ENCODE data around the gene ERGIC1.
A peak's percentile ranks its signal among the peaks of the same experiment; 100 is the strongest.

The ERGIC1 gene

DNA sequence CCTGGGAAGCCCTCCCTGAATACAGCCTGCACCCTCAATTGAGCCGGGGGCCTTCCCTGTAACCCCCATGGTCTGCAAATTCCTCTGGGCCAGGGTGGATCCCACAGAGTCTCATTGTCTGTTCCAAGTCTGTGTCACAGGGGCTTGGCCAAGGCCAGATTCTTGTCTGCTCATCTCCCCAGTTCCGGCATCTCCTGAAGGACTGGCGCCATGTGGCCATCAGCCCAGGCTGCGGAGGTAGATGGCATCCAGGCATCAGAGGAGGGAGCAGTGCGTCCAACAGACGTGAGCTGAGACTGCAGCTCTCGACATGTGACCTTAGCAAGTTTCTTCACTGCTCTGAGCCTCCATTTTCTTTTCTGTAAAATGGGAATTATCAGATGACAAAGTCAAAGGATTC is 87.9 kb downstream of the ERGIC1 start:
- DNase-seq (ENCODE audit: low spot score): no peak

- DNase-seq (ENCODE audit: low spot score): no peak
Measured at GRCh38 chr5:172923539-172923938, 89.5 kb downstream of the ERGIC1 start.

- DNase-seq (ENCODE audit: low spot score): no peak
Measured at GRCh38 chr5:172925336-172925948, 91.4 kb downstream of the ERGIC1 start.

- no peak for DNase-seq (ENCODE audit: low spot score)
Measured at GRCh38 chr5:172926008-172926523, 92.0 kb downstream of the ERGIC1 start.

DNA sequence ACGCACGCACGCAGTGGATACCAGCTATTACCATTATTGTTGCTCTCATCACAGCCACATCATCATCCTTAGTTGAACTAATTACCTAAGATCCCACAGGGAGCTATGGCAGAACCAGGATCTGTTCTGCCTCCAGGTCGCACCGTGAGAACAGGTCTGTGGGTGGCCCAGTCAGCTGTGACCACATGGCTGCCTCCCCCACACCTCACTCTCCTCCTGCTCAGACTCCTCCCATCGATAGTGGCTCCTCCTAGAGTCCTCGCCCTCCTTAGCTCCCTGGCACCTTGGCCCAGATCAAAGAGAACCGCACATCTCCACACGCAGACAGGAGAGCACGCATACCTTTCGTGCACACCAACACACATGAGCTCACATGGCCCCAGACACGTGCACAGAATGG is 92.7 kb downstream of the ERGIC1 start:
- no peak for DNase-seq (ENCODE audit: low spot score)

DNA sequence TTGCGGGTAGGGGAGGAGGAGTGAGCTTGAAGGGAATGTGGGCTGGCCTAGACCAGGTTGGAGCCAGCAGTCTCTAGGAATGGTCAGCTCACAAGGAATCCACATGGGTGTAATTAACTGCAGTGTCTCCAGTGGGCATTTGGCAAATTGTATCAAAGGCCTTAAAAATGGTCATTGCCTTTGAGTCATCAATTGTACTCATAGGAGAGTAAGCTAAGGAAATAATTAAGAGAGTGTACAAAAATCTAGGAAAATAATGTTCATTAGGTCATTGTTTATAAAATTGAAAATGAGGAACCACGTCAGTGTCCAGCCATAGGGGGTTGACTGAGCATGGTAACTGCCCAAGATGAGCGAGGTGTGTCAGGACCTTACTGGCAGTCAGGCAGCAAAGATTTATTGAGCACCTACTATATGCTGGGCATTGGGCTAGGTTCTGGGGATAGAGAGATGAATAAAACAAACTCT is 95.4 kb downstream of the ERGIC1 start:
- no peak for DNase-seq (ENCODE audit: low spot score)

DNA sequence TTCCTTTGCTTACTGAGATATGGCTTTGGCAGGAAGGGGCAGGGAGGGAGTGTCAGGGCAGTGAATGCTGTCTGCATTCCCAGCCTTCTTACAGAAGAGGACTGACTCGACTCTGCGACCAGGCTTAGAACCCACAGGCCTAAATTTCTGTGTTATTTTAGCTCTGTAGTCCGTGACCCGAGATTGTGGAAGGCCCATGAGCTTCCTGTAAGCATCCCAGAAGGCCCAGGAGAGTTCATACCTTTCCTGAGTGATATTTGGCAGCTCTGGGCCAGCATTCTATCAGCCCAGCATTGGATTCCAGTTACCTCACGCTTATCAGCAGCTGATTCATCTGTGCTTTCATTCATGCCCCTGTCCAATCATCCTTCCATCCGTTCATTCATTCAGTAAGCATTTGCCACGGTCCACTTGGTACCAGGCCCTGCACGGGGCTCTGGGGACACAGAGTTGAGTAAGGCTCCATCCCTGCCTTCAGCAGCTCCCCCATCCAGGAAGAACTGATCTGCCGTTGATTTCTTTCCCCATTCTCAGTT is 97.0 kb downstream of the ERGIC1 start:
- no peak for DNase-seq (ENCODE audit: low spot score)

- DNase-seq (ENCODE audit: low spot score): peak; percentile 58
Measured at GRCh38 chr5:172932313-172933017, 98.4 kb downstream of the ERGIC1 start.

- DNase-seq (ENCODE audit: low spot score): no peak
Measured at GRCh38 chr5:172933238-172933637, 99.2 kb downstream of the ERGIC1 start.

GRCh38 chr5:172935096-172935495 is 101.0 kb downstream of the ERGIC1 start:
- DNase-seq (ENCODE audit: low spot score): no peak

DNA sequence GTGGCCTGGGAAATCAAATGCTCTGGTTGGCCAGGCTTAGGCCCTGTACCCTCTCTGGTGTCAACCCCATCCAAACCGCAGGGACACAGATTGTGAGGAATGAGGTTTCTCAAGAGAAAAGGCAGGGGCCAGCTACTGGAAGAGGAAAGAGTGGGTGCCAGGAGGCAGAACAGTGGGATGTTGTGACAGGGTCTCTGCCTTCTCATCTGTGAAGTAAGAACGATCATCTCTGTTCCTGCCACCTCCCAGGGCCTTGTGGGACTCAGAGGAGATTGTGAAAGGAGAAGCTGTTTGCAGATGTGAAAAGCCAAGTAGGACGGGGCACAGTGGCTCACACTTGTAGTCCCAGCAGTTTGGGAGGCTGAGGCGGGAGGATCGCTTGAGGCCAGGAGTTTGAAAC is 102.3 kb downstream of the ERGIC1 start:
- no peak for DNase-seq (ENCODE audit: low spot score)

DNA sequence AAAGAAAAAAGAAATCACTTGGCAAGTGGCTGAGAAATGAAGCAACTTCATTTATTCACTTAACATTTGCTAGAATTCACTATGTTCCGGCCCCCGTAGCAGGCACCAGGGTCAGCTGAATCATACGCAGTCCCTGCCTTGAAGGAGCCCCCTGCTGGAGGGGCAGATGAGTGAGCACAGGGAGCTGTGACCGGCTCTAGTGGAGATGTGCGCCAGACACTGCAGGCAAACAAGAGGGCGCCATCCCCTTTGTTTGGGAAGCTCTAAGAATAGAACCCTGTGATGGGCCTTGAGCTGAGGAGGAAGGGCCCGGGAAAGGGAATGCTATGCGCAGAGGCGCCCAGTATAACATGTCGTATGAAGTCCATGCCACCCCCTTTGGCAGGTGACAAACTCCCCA is 105.0 kb downstream of the ERGIC1 start:
- peak; percentile 15 for DNase-seq (ENCODE audit: low spot score)

GRCh38 chr5:172939611-172940267 is 105.7 kb downstream of the ERGIC1 start:
- no peak for DNase-seq (ENCODE audit: low spot score)

DNA sequence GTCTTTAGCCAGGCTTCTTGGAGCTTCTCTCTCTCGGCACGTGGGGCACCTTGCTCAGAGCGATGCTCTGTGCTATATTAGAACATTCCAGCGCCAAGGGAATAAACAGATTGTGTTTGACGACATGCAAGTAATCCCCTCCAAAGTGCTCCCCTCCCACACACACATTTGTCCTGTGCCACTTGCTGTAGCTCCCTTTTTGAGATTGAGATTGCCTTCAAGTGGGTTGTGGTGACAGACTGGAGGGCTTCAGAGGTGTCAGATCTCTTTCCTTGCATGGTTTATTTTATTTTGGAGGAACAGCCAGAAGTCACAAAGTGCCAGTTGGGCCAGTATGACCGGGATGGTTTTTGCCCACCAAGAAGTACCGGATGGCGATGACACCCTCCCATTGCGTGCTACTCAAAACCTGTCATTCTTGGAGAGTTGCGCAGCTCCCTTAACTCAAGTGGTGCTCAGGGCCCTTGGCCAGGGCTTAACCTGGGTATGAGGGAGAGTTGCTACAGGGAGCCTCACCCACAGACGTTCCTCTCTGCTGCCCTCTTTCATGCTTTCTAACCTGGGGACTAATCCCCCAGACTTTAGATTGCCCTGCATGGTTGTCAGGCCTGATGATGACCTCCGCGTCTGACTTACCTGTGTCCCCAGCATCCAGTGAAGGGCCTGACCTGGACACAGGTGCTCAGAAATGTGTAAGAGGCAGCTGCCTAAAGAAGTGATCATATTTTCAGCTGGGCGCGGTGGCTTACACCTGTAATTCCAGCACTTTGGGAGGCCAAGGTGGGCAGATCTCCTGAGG is 106.4 kb downstream of the ERGIC1 start:
- DNase-seq (ENCODE audit: low spot score): no peak

DNA sequence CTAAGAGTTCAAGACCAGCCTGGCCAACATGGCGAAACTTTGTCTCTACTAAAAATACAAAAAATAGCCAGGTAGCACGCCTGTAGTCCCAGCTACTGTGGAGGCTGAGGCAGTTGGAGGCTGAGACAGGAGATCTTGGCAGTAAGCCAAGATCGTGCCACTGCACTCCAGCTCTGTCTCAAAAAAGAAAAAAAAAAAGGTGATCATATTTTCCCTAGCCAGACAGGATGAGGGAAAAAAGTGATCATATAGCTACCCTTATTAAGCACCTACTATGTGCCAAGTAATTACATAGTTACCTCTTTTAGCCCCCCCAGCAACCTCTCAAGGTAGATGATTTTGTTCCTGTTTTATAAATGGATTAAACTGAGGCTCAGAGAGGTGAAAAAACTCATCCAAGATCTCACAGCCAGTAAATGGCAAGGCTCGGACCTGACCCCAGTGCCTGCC is 107.0 kb downstream of the ERGIC1 start:
- no peak for DNase-seq (ENCODE audit: low spot score)

GRCh38 chr5:172942556-172942955 is 108.5 kb downstream of the ERGIC1 start:
- no peak for DNase-seq (ENCODE audit: low spot score)

GRCh38 chr5:172943283-172943841 is 109.3 kb downstream of the ERGIC1 start:
- DNase-seq (ENCODE audit: low spot score): no peak

DNA sequence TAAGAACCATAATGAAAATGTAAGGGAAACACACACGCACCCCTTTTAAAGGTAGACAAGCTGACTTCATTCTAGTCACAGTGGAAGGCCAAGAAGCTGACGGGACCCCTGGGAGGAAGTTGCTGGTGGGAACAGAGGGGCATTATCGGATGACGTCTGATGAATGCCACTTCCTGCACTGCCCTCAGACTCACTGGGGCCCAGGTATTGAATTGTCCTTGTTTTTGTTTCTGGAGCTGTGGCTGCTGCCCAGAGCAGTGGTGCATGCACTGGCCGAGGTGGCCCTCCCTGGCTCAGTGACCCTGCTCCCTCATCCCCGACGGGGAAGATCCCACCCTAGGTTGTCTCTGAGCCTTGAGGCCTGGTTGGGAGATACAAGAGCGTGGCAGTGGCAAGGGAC is 109.9 kb downstream of the ERGIC1 start:
- DNase-seq (ENCODE audit: low spot score): no peak

DNA sequence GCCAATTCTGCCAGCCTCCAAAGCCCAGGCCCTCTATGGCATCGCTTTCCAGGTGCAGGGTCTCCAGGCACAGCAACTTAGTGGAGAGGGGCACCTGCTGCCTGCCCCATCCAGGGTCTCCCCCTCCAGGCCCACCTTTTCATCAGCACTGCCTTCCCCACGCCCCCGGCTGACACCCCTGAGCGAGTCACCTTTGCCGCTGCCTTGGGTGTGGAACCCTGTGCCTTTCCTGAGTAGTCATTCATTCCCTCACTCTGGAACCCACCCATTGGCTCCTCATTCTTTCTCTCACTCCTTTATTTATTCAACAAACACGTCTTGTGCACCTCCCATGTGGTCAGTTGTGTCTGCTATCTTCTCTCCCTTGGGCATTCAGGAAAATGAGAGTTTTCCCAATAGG is 110.7 kb downstream of the ERGIC1 start:
- no peak for DNase-seq (ENCODE audit: low spot score)

- DNase-seq (ENCODE audit: low spot score): no peak
Measured at GRCh38 chr5:172945151-172945550, 111.1 kb downstream of the ERGIC1 start.

DNA sequence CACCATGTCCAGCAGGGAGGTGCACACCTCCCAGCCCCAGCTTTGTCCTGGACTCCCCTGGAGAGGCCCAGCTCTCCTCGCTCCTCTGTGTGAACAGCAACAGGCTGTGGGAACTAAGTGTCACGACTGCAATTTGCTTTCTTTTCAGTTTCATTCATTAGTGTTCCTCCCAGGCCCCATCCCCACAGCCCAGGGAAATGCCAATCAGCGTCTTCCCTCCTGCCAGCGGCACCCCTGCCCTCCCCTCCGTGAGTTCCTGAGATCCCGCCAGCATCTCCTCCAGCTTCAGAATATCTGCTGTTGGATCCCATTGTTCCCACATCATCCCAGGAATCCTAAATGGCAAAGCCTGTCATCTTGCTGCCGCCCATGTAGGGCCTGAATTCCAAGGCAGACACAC is 112.1 kb downstream of the ERGIC1 start:
- DNase-seq (ENCODE audit: low spot score): no peak

DNA sequence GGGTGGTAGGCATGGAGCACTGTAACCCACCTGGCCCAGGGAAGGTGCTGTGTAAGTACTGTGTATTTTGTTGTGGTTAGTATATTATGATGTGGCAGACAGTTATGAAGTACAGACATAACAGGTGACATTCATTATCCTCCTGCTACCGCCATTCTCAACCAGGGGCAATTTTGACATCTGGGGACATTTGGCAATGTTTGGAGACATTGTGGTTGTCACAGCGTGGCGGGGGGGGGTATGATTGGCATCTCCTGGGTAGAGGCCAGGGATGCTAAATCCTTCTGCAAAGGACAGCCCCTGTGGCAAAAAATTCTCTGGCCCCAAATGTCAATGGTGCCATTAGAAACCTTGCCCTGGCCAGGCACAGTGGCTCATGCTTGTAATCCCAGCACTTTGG is 115.4 kb downstream of the ERGIC1 start:
- no peak for DNase-seq (ENCODE audit: low spot score)
